Fibroblast of mammary gland (primary cell): ENCODE measurements around the gene FKBP6.
"Not testable (repeated sequence)": the region's sequence is repeated elsewhere in the genome, so short reads cannot be mapped to it uniquely, and the experiment has no call there.

ENCODE experiments used
- DNase-seq: peaks from one replicate; pipeline ENCODE4 v3.0.0-alpha.2; 2010; ENCODE audit warnings: low read depth
- H3K4me3 ChIP-seq: 2 replicates; pipeline ENCODE4 v1.5.1; 2011; ENCODE audit warnings: low read depth, mild to moderate bottlenecking, low read length, moderate library complexity; ENCODE audit not compliant: control insufficient read depth
- TF ChIP-seq, protein P1 (sequence below): conservative IDR thresholded peaks from 2 replicates; pipeline ENCODE4 v1.5.1; 2011; ENCODE audit warnings: low read depth, low read length, inconsistent platforms; ENCODE audit not compliant: control insufficient read depth, insufficient read depth

The FKBP6 gene

DNA sequence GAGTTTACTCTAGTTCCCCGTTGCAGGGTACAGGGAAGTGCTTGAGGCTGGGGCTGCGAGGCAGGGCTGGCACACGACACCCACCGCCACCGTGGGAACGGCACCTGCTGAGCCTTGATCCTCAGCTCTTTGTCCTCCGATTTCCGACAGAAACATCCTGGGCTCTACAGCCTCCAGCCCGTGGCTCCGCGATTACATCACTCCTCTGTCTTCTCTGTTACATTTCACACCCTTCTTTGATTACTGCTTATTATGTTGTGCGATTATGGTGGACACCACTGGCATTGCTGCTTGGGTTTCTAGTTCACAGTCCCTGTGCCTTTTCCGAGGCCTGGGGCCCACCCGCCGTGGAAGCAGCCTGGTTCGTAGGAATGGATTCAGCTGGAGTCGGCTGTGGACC, 26.9 kb downstream of the FKBP6 start:
- DNase-seq: no peak
- TF ChIP-seq, protein P1, sequence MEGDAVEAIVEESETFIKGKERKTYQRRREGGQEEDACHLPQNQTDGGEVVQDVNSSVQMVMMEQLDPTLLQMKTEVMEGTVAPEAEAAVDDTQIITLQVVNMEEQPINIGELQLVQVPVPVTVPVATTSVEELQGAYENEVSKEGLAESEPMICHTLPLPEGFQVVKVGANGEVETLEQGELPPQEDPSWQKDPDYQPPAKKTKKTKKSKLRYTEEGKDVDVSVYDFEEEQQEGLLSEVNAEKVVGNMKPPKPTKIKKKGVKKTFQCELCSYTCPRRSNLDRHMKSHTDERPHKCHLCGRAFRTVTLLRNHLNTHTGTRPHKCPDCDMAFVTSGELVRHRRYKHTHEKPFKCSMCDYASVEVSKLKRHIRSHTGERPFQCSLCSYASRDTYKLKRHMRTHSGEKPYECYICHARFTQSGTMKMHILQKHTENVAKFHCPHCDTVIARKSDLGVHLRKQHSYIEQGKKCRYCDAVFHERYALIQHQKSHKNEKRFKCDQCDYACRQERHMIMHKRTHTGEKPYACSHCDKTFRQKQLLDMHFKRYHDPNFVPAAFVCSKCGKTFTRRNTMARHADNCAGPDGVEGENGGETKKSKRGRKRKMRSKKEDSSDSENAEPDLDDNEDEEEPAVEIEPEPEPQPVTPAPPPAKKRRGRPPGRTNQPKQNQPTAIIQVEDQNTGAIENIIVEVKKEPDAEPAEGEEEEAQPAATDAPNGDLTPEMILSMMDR: no peak

DNA sequence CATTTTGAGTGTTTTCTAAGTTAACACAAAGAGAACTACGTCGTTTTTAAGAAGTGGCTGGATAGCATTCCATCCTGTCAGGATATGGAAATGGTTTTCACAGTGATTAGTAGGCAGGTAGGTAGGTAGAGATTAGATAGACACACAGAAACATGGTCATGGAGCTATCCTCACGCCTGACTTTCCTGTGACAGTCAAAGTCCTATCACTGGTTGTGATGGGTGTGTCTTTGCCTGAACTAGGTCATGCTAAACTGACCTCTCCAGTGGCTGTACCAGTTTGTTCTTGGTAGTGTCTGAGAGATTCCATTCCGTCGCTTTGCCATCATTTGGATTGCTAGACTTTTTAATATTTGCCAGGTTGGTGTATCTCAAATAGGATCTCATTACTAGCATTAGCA, 28.2 kb downstream of the FKBP6 start:
- H3K4me3 ChIP-seq: no peak overlapping the region
- no peak for DNase-seq
- TF ChIP-seq, protein P1: no peak

More for the DNA sequence above, 26.9 kb downstream of the FKBP6 start:
- no peak overlapping the region for H3K4me3 ChIP-seq

DNA sequence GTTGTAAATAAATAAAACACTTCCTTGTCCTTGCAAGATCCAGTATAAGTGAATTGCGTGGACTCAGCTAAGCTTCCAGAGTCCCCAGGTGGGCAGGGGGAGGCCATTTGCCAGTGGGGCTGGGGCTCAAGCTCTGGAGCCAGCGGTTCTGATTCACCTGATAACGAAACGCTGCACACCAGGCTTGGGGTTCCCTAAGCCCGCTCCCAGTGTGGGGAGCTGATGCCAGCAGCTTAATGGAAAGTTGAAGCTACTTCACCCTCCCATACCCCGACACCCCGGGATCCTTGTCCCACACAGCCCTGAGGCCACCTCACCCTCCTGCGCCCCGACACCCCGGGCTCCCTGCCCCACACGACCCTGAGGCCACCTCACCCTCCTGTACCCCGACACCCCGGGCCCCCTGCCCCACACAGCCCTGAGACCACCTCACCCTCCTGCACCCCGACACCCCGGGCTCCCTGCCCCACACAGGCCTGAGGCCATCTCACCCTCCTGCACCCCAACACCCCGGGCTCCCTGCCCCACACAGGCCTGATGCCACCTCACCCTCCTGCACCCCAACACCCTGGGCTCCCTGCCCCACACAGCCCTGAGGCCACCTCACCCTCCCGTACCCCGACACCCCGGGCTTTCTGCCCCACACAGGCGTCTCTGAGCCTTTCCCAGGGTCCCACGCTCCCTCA, 30.8 kb downstream of the FKBP6 start:
- H3K4me3 ChIP-seq: no peak overlapping the region
- TF ChIP-seq, protein P1: no peak
- DNase-seq: no peak

DNA sequence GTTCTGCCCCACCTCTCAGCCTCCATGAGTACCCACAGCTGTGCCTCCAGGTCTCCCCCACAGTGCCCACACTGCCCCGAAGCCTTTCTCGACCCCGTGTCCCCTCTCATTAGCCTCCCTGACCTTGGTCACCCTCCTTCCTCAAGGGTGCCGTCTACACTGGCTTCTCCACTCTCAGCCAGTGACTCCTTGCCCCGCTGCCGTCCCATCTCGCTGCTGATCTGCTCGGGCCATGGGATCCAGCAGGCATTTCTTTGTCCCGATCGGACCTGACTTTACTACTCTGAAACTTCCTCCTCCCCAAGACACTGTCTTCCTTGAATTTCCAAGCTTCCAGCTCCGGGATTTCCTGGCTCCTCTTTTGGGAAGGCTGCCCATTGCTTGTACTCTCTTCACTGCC, 31.3 kb downstream of the FKBP6 start:
- TF ChIP-seq, protein P1: no peak
- H3K4me3 ChIP-seq: no peak overlapping the region
- no peak for DNase-seq

DNA sequence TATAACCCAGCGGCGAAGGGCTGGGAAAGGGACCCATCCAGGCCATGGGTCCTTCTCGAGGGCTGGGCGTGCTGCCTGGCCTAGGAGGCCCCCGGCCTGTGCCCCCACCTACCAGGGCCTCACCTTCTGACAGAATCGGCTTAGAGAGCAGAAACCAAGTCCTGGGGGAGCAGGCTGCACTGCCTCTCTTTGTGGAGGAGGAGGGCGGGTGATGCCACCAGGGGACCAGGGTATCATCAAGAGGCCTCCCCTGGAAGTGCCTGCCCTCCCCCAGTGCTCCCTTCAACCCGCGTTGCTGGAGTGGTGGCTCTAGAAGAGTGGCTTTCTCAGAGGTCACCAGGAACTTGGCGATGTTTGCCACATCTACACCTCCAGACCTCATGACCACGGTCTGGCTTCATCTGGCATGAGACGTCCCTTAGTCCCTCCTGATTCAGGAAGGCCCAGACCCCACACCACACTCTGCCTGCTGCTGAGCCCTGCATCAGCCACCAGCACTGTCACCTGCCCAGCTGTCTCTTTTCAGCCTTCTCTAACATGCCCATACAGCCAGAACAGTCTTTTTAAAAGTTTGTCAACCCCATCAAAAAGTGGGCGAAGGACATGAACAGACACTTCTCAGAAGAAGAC, 31.9 kb downstream of the FKBP6 start:
- H3K4me3 ChIP-seq: no peak overlapping the region
- TF ChIP-seq, protein P1: no peak
- DNase-seq: no peak

DNA sequence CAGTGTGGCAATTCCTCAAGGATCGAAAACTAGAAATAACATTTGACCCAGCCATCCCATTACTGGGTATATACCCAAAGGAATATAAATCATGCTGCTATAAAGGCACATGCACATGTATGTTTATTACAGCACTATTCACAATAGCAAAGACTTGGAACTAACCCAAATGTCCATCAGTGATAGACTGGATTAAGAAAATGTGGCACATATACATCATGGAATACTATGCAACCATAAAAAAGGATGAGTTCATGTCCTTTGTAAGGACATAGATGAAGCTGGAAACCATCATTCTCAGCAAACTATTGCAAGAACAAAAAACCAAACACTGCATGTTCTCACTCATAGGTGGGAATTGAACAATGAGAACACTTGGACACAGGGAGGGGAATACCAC, 32.6 kb downstream of the FKBP6 start:
- not testable (repeated sequence) for DNase-seq, H3K4me3 ChIP-seq

DNA sequence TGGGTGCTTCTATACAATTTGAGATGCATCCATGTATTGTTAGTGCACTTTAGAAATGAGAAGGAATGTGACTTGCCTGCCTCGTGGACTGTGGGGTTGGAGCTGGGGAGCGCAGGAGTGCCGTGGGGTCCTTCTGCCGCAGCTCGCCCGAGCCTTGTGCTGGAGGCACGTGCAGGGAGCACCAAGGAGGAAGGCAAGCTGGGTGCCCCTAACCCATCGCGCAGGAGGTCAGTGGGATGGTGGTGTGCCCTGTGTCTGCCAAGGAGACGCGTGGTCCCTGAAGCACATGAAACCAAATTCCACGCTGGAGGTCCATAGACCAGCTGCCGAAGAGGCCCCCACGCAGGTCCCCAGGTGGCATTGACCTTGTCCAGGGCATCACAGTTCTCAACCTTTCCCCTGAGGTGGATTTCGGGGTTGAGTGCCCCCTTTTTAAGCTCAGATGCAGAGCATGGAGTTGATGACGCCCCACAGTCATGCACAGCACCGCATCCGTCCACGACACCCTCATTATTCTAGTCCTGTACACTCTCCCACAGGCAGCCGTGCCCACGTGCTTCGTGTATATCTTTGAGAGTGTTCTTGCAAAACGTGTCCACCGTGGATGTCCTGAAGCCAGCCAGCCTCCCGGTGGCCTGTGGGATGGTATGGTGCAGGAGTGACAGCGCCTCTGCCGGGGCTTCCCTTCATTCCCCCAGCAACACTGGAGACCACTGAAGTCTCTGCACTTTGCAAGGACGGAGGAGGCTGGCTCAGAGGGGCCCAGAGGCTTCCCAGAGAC, 35.5 kb downstream of the FKBP6 start:
- DNase-seq: no peak
- TF ChIP-seq, protein P1: no peak
- no peak overlapping the region for H3K4me3 ChIP-seq
